ENCODE results near the gene C16orf90.
A peak's percentile ranks its signal among the peaks of the same experiment; 100 is the strongest.

Gene C16orf90, protein sequence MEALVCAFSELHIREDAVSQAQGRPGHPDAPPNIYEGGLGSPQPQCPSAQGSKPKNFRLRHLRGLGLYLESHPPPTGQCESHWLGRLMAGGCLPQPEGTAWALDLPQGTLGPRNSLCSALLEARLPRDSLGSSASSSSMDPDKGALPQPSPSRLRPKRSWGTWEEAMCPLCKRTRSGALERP

DNA sequence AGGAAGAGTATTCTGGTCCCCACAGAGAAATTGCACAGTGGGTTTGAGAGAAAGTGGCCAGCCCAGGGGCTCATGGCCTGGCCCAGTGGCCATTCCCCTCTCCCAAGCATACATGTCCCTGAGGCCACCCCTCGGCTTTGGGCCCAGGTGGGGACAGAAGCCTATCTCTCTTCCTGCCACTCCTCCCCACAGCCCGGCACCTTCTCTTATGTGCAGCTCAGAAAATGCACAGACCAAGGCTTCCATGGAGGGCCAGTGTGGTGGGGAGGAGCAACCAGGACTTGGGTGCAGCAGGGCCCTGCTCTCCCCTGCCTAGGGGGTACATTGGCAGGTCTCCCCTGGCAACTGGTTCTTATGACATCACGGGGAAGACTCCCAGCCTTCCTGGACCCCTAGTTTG lies at the start of gene C16orf90:
TSS of gene C16orf90 (minus strand) at position 314 of the 400 bp plus-strand sequence. CDS start at position 246, 68 bp downstream.
- no peak for DNase-seq

DNA sequence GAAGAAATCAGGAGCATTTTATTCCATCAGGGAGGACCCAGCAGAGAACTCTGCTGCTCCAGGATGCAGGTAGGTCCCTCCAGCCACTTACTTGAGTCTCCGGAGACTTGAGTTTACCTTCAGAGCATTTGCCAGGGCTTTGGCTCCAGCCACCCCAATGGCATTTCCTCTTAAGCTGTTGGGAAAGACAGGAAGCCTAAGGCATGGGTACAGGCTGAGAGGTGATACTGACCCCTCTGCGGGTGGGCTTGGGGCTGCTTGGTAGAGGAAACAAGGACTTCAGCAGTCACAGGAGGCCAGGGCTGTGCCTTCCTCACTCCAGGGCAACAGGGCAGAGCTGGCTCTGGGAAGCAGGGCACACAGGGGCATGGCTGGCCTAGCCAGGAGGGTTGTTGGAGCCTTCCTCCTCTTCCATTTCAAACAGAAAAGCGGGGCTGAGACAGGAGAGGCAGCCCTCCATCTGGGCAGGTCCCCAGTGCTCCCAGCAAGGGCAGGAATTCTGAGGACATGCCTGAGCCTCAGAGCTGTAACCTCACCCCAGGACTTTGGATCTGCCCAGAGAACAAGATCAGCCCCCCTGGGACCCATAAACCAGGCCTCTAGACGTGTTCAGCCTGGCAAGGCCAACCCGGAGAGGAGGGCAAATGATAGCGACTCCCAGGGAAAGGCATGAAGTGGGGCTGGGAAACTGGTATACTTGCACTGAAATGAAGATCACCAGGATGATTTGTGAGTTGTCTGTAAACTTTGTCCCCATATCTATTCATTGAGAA lies 47.5 kb upstream of the C16orf90 start:
- no peak for DNase-seq

DNA sequence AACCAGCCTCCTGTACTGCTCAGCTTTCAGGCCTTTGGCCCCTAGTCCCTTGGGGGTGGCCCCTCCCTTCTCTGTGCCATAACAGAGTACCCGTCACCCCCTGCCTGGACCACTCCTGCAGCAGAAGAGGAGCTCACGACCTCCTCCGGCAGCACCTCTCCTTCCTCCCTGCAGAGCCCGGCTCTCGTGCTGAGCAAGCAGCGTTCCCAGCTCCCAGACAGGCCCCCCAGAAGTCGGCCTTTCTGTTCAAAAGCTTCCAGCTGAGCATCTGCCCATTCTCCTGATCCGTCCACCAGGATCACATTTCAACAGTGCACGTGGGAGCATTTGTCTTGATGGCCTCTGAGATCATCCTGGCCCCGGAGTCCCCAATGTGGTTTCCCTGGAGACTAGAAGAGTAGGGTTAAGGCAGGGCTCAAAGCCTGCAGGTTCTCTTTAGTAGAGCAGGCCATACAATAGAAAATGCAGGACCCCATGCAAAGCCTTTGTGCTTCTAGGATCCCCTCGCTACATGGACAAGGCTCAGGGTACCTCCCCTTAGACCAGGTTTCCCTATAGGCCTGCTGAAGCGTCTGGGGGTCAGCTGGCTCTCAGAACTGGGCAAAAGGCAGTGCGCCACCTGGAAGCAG lies 46.4 kb upstream of the C16orf90 start:
- DNase-seq: no peak

DNA sequence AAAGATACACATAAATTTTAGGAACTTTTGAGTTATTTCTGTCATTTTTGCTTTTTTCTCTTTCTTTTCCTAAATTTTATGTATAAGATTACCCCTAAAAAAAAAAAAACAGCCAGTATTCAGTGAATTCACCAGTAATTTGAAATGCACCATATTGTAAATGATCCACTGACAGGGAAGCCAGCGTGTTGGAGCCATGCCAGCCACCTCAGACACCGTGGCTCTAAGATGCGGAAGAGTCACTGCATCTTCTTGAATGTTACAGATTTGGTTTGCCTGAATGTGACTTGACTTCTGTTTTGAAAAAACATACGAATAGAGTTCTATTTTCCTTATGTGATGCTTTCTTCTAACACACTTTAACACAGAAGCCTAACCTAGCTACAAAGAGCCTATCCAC lies 42.9 kb upstream of the C16orf90 start:
- no peak for DNase-seq

DNA sequence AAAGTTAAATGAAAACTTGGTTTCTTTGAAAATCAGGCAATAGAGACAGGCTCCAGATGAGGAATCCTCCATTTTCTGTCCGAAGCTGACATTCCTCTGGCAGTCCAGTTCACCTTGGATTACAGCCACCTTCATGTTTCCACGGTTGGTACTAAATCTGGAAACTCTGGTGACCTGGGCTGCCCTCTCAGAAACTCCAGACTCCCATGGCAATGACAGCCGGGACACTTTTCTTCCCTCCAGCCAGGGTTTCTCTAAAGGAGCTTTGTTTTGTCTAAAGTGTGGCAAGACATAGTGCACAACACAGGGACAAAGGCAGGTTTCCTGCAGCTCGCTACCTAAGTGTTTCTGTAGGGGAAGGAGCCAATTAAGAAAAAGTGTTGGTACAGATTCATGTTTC lies 41.6 kb upstream of the C16orf90 start:
- DNase-seq: no peak

DNA sequence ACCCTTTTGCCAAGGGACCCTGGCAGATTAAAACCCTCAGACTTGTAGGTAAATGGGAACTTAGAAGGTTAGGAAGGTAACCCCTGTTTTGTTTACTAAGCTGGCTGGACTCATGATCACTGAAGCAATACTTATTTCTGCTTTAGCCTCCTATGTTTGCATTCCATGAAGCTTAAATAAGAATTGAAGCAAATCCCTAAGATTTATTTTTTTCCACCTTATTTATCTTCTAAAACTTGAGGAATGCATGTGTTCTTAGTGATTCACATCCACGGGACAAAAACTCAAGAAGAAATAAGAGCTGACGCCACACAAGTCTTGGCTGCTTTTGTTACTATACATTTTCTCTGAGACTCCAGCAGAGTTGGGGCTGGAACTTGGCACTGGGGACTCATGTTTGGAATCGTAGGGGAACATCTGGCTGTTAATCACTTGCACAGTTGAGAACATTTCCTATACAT lies 41.0 kb upstream of the C16orf90 start:
- DNase-seq: no peak

DNA sequence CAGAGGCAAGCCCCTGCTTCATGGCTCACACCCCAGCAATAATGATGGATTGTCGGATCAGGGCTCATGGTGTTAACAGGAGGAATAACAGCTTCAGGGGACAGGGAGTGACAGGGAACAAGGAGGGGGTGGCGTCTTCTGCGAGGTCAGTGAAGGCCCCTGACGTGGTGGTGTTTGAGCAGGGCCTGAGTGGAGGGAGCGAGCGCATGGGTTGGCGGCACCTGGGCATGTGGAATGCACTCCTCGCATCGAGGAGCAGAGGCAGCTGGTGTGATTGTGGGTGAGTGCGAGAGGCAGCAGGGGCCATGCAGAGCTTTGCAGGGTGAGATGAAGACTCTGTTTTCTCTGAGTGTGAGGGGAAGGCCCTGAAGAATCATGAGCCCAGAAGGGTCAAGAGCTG lies 38.8 kb upstream of the C16orf90 start:
- DNase-seq: no peak

DNA sequence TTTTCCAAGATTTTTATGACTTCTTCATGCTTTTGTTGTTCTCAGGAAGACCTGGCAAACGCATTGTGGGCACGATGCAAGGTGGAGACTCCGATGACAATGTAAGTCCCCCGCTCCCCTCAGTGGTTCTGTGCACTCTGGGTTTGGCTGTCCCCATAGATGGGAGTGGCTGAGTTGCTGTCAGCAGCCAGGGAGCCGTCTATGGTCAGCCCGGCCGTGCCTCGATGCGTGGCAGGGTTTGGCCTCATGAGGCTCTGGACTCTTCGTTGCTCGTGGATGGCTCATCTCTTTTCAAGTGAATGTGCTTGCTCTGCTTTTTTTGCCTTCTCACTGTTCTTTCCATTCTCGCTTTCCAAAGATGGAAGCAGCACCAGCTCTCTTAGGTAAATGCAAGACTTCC lies 37.5 kb upstream of the C16orf90 start:
- DNase-seq: no peak

DNA sequence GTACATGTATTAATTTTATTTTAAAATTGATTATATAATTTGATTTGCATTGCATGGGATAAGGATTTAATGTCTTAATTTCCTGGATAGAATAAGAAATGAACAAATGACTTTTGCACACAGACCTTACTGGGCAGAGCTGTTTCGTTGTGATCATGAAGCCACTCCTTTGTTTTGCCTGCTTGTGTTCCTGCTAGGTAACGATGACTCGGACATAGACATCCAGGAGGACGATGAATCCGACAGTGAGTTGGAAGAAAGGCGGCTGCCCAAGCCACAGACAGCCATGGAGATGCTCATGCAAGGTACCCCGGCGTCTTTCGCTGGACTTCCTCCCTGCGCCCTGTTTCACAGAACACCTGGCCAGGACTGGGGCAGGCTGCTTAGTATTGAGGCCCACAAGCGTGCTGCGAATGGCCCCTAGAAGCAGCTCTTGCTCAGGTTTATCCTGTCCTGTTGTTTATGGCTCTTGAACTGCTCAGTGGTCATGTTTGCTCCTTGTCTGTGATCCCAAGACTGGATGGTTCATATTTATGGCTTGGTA lies 35.2 kb upstream of the C16orf90 start:
- no peak for DNase-seq

DNA sequence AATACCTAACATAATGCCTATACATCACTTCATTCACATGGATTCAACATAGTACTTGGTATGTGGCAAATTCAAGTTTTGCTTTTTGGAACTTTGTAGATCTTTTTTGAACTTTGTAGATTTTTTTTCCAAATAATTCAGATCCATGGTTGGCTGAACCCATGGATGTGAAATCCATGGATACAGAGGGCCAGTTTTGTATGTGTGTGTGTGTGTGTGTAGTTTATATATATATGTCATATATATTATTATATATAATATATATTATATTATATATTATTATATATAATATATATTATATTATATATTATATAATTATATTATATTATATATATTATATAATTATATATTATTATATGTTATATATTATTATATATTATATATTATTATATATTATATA lies 33.9 kb upstream of the C16orf90 start:
- DNase-seq: no peak

DNA sequence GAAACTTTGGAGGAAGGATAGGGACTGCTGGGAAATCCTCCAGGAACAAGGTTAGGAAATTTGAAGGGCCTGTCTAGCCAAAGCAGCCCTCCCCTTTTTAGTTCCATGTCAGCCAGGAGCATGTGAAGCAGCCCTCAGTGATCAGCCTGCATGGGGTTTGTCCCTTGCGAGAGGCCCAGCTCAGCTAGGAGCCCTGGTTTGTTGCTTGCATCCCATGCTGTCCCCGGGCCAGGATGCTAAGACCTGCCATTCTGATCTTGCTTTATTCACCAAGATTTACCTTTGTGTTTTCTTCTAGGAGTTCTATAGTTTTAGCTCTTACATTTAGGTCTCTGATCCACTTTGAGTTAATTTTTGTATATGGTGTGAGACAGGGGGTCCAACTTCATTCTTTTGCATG lies 33.1 kb upstream of the C16orf90 start:
- DNase-seq: no peak

DNA sequence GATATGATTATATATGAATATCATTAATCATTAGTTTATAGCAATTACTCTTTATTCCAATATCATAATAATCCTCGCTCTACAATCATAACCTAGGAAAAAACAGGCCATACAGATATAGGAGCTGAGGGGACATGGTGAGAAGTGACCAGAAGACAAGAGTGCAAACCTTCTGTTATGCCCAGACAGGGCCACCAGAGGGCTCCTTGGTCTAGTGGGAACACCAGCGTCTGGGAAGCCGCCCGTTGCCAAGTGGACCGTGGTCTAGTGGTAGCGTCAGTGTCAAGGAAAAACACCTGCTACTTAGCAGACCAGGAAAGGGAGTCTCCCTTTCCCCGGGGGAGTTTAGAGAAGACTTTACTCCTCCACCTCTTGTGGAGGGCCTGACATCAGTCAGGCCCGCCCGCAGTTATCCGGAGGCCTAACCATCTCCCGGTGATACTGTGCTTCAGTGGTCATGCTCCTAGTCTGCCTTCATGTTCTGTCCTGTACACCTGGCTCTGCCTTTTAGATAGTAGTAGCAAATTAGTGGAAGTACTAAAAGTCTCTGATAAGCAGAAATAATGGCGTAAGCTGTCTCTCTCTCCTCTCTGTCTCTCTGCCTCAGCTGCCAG lies 32.0 kb upstream of the C16orf90 start:
- peak; percentile 49 to 72 for DNase-seq

DNA sequence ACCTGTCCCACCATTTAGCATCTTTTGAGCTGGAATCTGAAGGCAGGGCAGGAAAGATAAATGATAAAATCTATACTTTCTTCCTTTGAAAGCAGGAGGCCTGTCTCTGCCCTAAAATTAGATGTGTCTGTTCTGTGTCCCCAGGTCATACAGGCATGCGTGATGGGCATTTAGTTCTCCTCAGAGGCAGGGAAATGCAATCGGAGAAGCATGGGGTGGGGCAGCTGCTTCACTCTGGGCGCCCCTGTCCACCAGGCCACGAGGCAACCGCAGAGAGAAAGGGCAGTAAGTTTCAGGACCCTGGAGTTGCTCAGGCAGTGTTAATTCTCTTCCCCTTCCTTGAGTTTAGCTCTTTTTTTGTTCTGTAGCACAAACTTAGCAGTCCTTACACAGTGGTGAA lies 30.7 kb upstream of the C16orf90 start:
- no peak for DNase-seq

DNA sequence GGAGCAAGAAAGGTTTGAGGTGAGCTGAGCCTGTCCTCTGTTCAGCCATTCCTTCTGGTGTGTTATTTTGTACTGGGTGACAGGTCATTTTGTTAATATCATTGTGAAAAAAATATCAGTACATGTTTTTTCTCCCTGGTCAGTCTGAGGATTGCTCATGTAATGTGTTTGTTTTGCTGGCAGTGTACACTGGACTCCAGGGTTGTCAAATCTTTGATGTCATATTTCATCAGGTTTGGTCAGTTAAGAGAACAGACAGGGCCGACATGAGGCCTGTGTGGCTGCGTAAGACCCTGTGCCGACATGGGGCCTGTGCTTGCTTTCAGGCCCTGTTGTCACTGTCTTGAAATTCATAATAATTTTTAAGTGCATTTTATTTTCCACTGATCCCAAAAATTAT lies 28.0 kb upstream of the C16orf90 start:
- DNase-seq: no peak

DNA sequence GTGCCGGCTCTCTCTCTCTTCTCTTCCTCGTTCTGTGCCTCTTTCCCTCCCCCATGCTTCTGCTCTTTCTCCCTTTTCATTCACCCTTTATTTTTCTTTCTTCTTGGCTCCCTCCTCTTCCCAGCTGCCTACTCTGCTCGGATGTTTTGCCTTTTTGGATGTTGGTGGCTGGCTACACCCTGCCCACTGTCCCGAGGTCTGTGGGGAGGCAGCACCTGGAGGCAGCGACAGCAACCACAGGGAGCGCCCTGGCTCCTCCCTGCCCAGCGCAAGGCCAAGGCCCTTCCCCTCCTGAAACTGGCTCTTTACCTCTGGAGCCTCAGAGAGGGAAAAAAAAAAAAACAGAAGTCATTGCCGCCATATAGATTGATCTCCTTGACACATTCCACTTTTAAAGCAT lies 25.6 kb upstream of the C16orf90 start:
- DNase-seq: no peak

DNA sequence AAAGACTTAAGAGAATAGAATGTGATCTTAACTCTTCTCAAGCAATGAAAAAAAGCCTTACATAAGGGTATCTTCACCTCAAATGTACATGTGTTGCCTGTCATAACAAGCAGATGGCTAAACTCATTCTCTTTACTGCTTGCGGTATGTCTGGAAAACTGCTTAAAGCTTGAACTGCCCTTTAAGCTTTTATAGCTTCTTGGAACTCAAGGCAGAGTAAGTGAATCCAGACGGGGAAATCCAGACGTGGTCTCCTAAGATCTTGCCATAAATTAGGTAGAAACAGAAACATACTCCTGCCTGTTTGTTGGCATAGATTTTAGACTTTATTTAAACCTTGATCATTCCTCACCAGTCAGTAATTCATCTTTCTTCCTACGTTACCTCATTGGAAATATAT lies 25.1 kb upstream of the C16orf90 start:
- DNase-seq: no peak

DNA sequence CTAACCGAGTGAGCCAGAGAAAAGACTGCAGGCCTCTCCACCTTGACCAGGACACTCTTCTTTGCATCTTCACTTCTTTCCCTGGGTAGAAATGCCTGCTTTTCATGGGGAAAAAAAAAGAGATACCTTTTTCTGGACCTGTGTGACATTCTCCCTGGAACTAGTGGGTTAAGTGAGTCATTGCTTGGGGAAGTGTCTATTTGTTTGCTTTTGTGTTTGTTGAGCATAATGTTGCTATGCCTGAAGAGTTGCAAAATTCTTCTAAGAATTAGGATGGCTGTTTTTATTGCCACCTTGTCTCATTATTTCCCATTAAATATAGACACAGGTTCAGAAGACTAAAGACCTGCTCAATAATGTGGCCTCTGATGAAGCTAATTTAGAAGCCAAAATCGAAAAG lies 24.3 kb upstream of the C16orf90 start:
- DNase-seq: no peak

DNA sequence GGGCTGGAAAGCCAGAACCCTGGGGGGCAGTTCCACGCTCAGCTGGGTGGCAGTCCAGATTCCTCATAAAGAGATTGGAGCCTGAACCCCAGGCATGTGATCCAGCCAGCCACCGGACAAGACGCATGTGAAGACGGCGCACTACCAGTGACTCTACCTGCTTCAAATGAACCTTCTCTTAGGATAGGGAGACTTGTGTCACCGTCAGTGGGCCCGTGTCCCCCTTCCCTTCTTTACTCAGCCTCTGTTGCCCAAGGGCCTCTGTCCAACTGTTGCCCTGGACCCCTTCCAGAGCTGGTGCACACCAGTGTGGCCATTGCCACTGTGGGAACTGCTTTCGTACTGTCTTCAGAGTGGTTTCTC lies 23.7 kb upstream of the C16orf90 start:
- no peak for DNase-seq

DNA sequence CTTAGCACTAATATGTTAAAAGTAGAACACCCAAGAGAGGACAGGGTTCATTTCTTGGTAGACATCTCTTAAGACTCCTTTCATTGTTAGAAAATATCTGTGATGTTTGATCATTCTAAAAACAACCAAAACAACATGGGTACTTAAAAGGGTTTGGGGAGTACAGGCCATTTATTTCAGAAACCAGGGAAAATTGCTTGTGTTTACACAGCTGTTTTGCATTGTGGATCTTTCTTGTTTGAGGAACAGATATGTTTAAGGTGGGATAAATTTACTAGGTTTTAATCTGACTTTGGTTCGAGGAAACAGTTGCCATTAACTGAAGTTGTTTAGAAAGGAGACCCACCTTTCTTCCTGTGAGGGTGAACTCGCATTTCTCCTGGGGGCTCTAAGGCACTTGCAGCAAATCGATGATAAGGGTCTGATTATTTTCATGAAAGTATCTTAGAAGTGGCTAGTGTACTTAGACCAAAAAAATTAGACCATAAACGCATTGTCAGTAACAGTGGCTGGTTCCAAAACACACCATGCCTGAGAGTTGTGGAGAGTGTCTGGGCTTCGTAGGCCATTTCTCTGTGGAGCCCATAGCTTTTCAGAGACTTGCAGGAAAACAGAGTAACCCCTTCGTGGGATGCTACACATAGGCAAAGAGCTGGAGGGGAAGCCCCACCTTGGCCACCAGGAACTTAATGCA lies 23.1 kb upstream of the C16orf90 start:
- DNase-seq: no peak

DNA sequence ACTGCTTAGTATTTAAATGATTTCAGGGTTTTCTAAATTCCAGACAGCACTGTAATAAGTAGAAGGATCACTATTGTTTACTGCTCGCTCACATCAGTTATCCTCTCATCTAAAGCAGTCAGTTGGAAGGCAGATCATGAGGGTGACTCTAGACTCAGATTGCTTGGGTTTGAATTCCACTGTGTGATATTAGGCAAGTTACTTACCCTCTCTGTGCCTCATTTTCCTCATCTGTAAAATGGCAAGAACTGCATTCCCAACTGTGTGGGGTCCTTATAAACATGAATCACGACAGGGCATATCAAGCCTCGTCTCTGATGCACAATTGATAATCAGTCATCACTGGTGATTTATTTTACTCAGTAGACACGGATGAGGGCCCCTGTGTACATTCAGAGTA lies 20.6 kb upstream of the C16orf90 start:
- no peak for DNase-seq

DNA sequence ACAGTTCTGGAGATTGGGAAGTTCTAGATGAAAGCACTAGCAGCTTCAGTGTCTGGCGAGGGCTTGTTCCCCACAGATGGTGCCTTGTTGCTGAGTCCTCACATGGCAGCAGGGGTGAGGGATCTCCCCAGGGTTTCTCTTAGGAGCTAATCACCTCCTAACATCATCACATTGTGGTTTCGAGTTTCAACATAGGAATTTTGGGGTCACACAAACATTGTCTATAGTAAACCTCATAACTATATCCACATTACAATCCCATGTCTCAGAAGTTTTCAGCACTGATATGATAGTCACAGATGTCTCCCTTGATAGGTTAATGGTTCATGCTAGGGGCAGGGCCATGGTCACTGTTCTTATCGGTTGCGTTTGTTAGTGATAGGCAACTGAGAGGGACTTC lies 19.3 kb upstream of the C16orf90 start:
- no peak for DNase-seq

DNA sequence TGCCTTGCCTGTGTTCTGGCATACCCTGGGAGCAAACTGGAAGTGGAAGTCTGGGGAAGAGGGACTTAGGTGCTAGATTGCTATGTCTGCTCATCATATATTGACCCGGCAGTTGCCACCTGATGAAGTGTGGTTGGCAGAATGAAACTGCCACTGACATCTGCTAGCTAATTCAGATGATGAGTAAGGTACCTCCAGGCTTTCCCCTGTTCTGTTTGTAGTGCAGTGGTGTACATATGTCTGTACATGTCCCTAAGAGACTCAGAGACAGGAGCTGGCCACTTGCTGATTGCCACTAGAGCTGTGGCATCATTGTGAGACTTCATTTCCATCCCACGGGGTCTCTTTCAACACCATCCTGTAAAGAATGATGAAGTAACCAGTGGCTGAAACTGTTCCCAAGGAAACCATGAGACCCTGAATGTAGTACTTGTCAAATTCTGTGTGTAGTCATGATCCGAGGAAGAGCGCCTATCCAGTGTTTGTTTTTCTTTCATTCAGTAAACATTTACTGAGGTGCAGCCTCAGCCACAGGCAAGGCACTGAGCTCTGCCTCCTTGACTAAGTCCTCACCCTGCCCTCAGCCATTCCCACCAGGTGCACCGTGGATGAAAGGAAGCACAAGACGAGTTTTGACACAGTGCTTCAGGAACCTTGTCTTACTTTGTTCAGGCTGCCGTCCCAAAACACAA lies 18.7 kb upstream of the C16orf90 start:
- no peak for DNase-seq
